Middle frontal gyrus (tissue), 1 donor: ENCODE results near the gene SLC16A9.
"Not testable (repeated sequence)": the region's sequence is repeated elsewhere in the genome, so short reads cannot be mapped to it uniquely, and the experiment has no call there.

Source experiments
- DNase-seq: peaks from one replicate; pipeline ENCODE4 v3.0.0-alpha.2; 2015; ENCODE audit warnings: low spot score; ENCODE audit errors: extremely low spot score

SLC16A9 gene

GRCh38 chr10:59709395-59710125 lies at the start of gene SLC16A9:
SLC16A9 (minus strand) TSS chr10:59709850; CDS start chr10:59684291, 25,559 bp downstream.
- no peak for DNase-seq

GRCh38 chr10:59757966-59758365 lies 48.3 kb upstream of the SLC16A9 start:
- DNase-seq = no peak

- DNase-seq = no peak
Observed at GRCh38 chr10:59754951-59755350, 45.3 kb upstream of the SLC16A9 start.

GRCh38 chr10:59753267-59753666 lies 43.6 kb upstream of the SLC16A9 start, which contains the start of gene MRLN:
MRLN (minus strand) TSS chr10:59753455.
- DNase-seq = no peak

- no peak for DNase-seq
Observed at GRCh38 chr10:59752278-59752940, 42.8 kb upstream of the SLC16A9 start.

- no peak for DNase-seq
Observed at GRCh38 chr10:59750155-59750945, 40.7 kb upstream of the SLC16A9 start.

- no peak for DNase-seq
Observed at GRCh38 chr10:59748834-59749233, 39.2 kb upstream of the SLC16A9 start.

- DNase-seq = no peak
Observed at GRCh38 chr10:59745163-59745650, 35.6 kb upstream of the SLC16A9 start.

- DNase-seq = not testable (repeated sequence)
Observed at GRCh38 chr10:59744762-59745161, 35.1 kb upstream of the SLC16A9 start.

- not testable (repeated sequence) for DNase-seq
Observed at GRCh38 chr10:59744156-59744555, 34.5 kb upstream of the SLC16A9 start.

GRCh38 chr10:59741583-59741982 lies 31.9 kb upstream of the SLC16A9 start:
- DNase-seq = no peak

GRCh38 chr10:59741048-59741447 lies 31.4 kb upstream of the SLC16A9 start:
- no peak for DNase-seq

GRCh38 chr10:59736749-59737148 lies 27.1 kb upstream of the SLC16A9 start:
- DNase-seq = no peak

- no peak for DNase-seq
Observed at GRCh38 chr10:59735296-59735695, 25.6 kb upstream of the SLC16A9 start.

- no peak for DNase-seq
Observed at GRCh38 chr10:59734014-59734462, 24.4 kb upstream of the SLC16A9 start.

- DNase-seq = not testable (repeated sequence)
Observed at GRCh38 chr10:59733321-59734013, 23.8 kb upstream of the SLC16A9 start.

GRCh38 chr10:59732849-59733248 lies 23.2 kb upstream of the SLC16A9 start:
- not testable (repeated sequence) for DNase-seq

- DNase-seq = not testable (repeated sequence)
Observed at GRCh38 chr10:59729167-59729566, 19.5 kb upstream of the SLC16A9 start.

GRCh38 chr10:59724098-59724938 lies 14.7 kb upstream of the SLC16A9 start:
- no peak for DNase-seq

GRCh38 chr10:59720377-59720776 lies 10.7 kb upstream of the SLC16A9 start:
- DNase-seq = no peak
